Neural cell (in vitro differentiated cells): Measurements from ENCODE around the gene ZNF189. TPM values are rescaled to one million over a fixed set of nuclear protein-coding genes. Genes with fewer than 3 reads are reported as not detected.

Source experiments
- H2AFZ ChIP-seq: fragments of 200-600, 300-800 bp; sonication (generic), shearing (Covaris generic); 2 replicates; pipeline ENCODE4 v1.6.0; 2014; ENCODE audit warnings: low read depth, mild to moderate bottlenecking, antibody characterized with exemption, low read length, moderate library complexity
- H3F3A ChIP-seq: fragments of 200-600 bp; shearing (Covaris generic); 2 replicates; pipeline ENCODE4 v1.6.1; 2016; ENCODE audit warnings: mild to moderate bottlenecking, moderate library complexity, mixed read lengths, antibody characterized with exemption, low read length; ENCODE audit not compliant: insufficient read depth, poor library complexity, severe bottlenecking
- H3K27ac ChIP-seq: fragments of 200-600, 300-800 bp; sonication (generic), shearing (Covaris generic); 2 replicates; pipeline ENCODE4 v1.5.1; 2014; ENCODE audit warnings: mild to moderate bottlenecking, low read length, moderate library complexity
- H3K27me3 ChIP-seq: fragments of 300-800, 200-600 bp; sonication (generic), shearing (Covaris generic); 2 replicates; pipeline ENCODE4 v1.6.0; 2014; ENCODE audit warnings: mild to moderate bottlenecking, low read depth, low read length, moderate library complexity; ENCODE audit not compliant: insufficient read depth
- H3K36me3 ChIP-seq: fragments of 300-800, 200-600 bp; sonication (generic), shearing (Covaris generic); 2 replicates; pipeline ENCODE4 v1.5.1; 2014; ENCODE audit warnings: mild to moderate bottlenecking, antibody characterized with exemption, low read length, moderate library complexity; ENCODE audit not compliant: insufficient read depth
- H3K4me2 ChIP-seq: fragments of 300-800, 200-600 bp; sonication (generic), shearing (Covaris generic); 2 replicates; pipeline ENCODE4 v1.6.0; 2014; ENCODE audit warnings: mild to moderate bottlenecking, low read length
- H3K4me3 ChIP-seq: fragments of 300-800, 200-600 bp; sonication (generic), shearing (Covaris generic); 2 replicates; pipeline ENCODE4 v1.5.1; 2014; ENCODE audit warnings: mild to moderate bottlenecking, low read length, moderate library complexity
- H3K79me2 ChIP-seq: fragments of 200-600 bp; shearing (Covaris generic); replicated peaks from 2 replicates; pipeline ENCODE4 v1.6.0; 2014; ENCODE audit warnings: mild to moderate bottlenecking, low read length, moderate library complexity; ENCODE audit not compliant: insufficient read depth
- H3K9ac ChIP-seq: fragments of 300-800, 200-600 bp; sonication (generic), shearing (Covaris generic); 2 replicates; pipeline ENCODE4 v1.6.1; 2016; ENCODE audit warnings: mild to moderate bottlenecking, low read length, mixed read lengths
- H3K9me2 ChIP-seq: fragments of 200-600 bp; shearing (Covaris generic); 2 replicates; pipeline ENCODE4 v1.6.1; 2016; ENCODE audit warnings: mild to moderate bottlenecking, low read length, mixed read lengths; ENCODE audit not compliant: insufficient read depth
- H3K9me3 ChIP-seq: fragments of 200-600, 300-800 bp; sonication (generic), shearing (Covaris generic); 2 replicates; pipeline ENCODE4 v1.6.1; 2016; ENCODE audit warnings: mild to moderate bottlenecking, mixed run types, low read length, moderate library complexity, mixed read lengths
- H4K20me1 ChIP-seq: fragments of 200-600 bp; shearing (Covaris generic); 2 replicates; pipeline ENCODE4 v1.6.1; 2016; ENCODE audit warnings: mild to moderate bottlenecking, mixed run types; ENCODE audit not compliant: insufficient read depth
- CTCF ChIP-seq: fragments of 450-650 bp; IDR thresholded peaks from 2 replicates; pipeline ENCODE4 v1.5.1; 2014; ENCODE audit warnings: antibody characterized with exemption, mild to moderate bottlenecking, moderate library complexity; ENCODE audit not compliant: poor library complexity, severe bottlenecking
- EP300 ChIP-seq: fragments of 450-650 bp; conservative IDR thresholded peaks from 2 replicates; pipeline ENCODE4 v1.6.1; 2014; ENCODE audit warnings: antibody characterized with exemption, mild to moderate bottlenecking, moderate library complexity; ENCODE audit not compliant: poor library complexity, severe bottlenecking
- EZH2 ChIP-seq: fragments of 200-600, 300-800 bp; shearing (Covaris generic), sonication (generic); IDR thresholded peaks from 2 replicates; pipeline ENCODE4 v1.6.1; 2014; ENCODE audit warnings: antibody characterized with exemption, low read length, borderline replicate concordance, mild to moderate bottlenecking; ENCODE audit not compliant: insufficient read depth, poor library complexity, severe bottlenecking
- MXI1 ChIP-seq: fragments of 450-650 bp; conservative IDR thresholded peaks from 2 replicates; pipeline ENCODE4 v1.6.1; 2014; ENCODE audit warnings: antibody characterized with exemption, mild to moderate bottlenecking; ENCODE audit not compliant: poor library complexity, severe bottlenecking
- POLR2AphosphoS5 ChIP-seq: IDR thresholded peaks from 2 replicates; pipeline ENCODE4 v1.6.1; 2012
- RAD21 ChIP-seq: fragments of 450-650 bp; conservative IDR thresholded peaks from 2 replicates; pipeline ENCODE4 v1.6.1; 2014; ENCODE audit warnings: antibody characterized with exemption, mild to moderate bottlenecking, moderate library complexity
- REST ChIP-seq: IDR thresholded peaks from 2 replicates; pipeline ENCODE4 v1.6.1; 2012; ENCODE audit warnings: borderline replicate concordance
- SMC3 ChIP-seq: fragments of 450-650 bp; conservative IDR thresholded peaks from 2 replicates; pipeline ENCODE4 v1.6.1; 2014; ENCODE audit warnings: antibody characterized with exemption, mild to moderate bottlenecking, moderate library complexity; ENCODE audit not compliant: poor library complexity
- TAF1 ChIP-seq: IDR thresholded peaks from 2 replicates; pipeline ENCODE4 v1.6.1; 2012; ENCODE audit warnings: low read depth
- polyA plus RNA-seq: library from polyadenylated mRNA; depleted of rRNA; stranded (reverse); fragments of >200 nt; gene quantifications from 2 replicates; pipeline ENCODE4 v1.2.3, GENCODE V29; 2014

ZNF189 gene
- polyA plus RNA-seq, 1 donor from 2014 or later, result 28.0 TPM

GRCh38 chr9:101451498-101451897 is 52.8 kb downstream of the ZNF189 start:
- no peak overlapping the region for H3K4me3 ChIP-seq
- no peak overlapping the region for H2AFZ ChIP-seq
- no peak for TF ChIP-seq RAD21
- no peak for TF ChIP-seq MXI1
- TF ChIP-seq SMC3, result no peak
- TF ChIP-seq POLR2AphosphoS5, result no peak
- no peak for TF ChIP-seq REST
- TF ChIP-seq CTCF, result no peak
- no peaks in the 10 kb centered on the region for H3K36me3 ChIP-seq
- H3K9me3 ChIP-seq, result no peaks in the 10 kb centered on the region
- no peaks in the 10 kb centered on the region for H3K79me2 ChIP-seq
- no peaks in the 10 kb centered on the region for H3K27me3 ChIP-seq
- no peak overlapping the region for H3K4me2 ChIP-seq
- no peaks in the 10 kb centered on the region for H3K9me2 ChIP-seq
- no peak overlapping the region for H3K27ac ChIP-seq
- H3K9ac ChIP-seq, result no peak overlapping the region
- H4K20me1 ChIP-seq, result no peaks in the 10 kb centered on the region
- H3F3A ChIP-seq, result no peaks in the 10 kb centered on the region

- H3F3A ChIP-seq, result no peaks in the 10 kb centered on the region
- H3K36me3 ChIP-seq, result no peaks in the 10 kb centered on the region
- no peak for TF ChIP-seq TAF1
- TF ChIP-seq POLR2AphosphoS5, result no peak
- no peak for TF ChIP-seq MXI1
- no peak for TF ChIP-seq REST
- no peak for TF ChIP-seq CTCF
- TF ChIP-seq RAD21, result no peak
- no peak for TF ChIP-seq EP300
- TF ChIP-seq EZH2, result no peak
- no peak for TF ChIP-seq SMC3
Measured at GRCh38 chr9:101453776-101454570, 55.3 kb downstream of the ZNF189 start.

More at GRCh38 chr9:101453776-101454570, 55.3 kb downstream of the ZNF189 start:
- H3K4me3 ChIP-seq, result no peak overlapping the region
- H3K9ac ChIP-seq, result no peak overlapping the region
- no peaks in the 10 kb centered on the region for H3K9me3 ChIP-seq
- H3K27ac ChIP-seq, result no peak overlapping the region
- H3K4me2 ChIP-seq, result no peak overlapping the region
- no peaks in the 10 kb centered on the region for H3K9me2 ChIP-seq
- H3K79me2 ChIP-seq, result no peaks in the 10 kb centered on the region
- no peaks in the 10 kb centered on the region for H3K27me3 ChIP-seq
- H4K20me1 ChIP-seq, result no peaks in the 10 kb centered on the region
- H2AFZ ChIP-seq, result no peak overlapping the region
